ENCODE data around the gene ZNF695. TPM values are rescaled to one million over a fixed set of nuclear protein-coding genes. Genes with fewer than 3 reads are reported as not detected.
"Not testable (repeated sequence)": the region's sequence is repeated elsewhere in the genome, so short reads cannot be mapped to it uniquely, and the experiment has no call there.

The ZNF695 gene
- total RNA-seq, 6 donors from 2014 or later = 0.10 to 0.46 (median 0.26) TPM; not detected in 3

GRCh38 chr1:247008406-247008799 is 546 bp upstream of the ZNF695 start:
- Histone ChIP-seq H3K27me3 (peaks cover 0 to 2% (median 0%) of the 10 kb centered on the region in 4 donors), H3K4me1 (peaks cover 0 to 13% (median 4%) of the 10 kb centered on the region in 4 donors), H3K4me3 (peak overlapping the region in 2 of 4 donors; percentile 49 to 59), H3K9me3 (peaks cover 0 to 19% (median 7%) of the 10 kb centered on the region in 4 donors), H3K27ac (no peak overlapping the region), H3K36me3 (no peaks in the 10 kb centered on the region)
- ATAC-seq (ENCODE audit: low FRiP score in 2 of 2) (no peak), DNase-seq (no peak)
- WGBS, 2 donors = 80 to 85% methylated on average over 13 of the region's 13 CpGs
- TF ChIP-seq EP300 (IDR thresholded peaks at IDR 0.05) = no peak
- TF ChIP-seq CTCF (IDR thresholded peaks at IDR 0.05) = no peak
- no peak for TF ChIP-seq POLR2AphosphoS5 (IDR thresholded peaks at IDR 0.05)
- no peak for TF ChIP-seq POLR2A (IDR thresholded peaks at IDR 0.05)

GRCh38 chr1:247004081-247004480 is 3.8 kb downstream of the ZNF695 start:
- not testable (repeated sequence) for ATAC-seq (ENCODE audit: low FRiP score in 2 of 2); DNase-seq; H3K4me3 ChIP-seq; H3K27ac ChIP-seq; H3K36me3 ChIP-seq; H3K27me3 ChIP-seq
- WGBS, 2 donors = 96% methylated on average over 6 of the region's 6 CpGs
- peaks cover 0 to 19% (median 11%) of the 10 kb centered on the region in 4 donors for H3K9me3 ChIP-seq
- H3K4me1 ChIP-seq = peaks cover 0 to 13% (median 4%) of the 10 kb centered on the region in 4 donors

- Histone ChIP-seq H3K4me3 (no peak overlapping the region), H3K36me3 (no peaks in the 10 kb centered on the region), H3K4me1 (no peaks in the 10 kb centered on the region), H3K9me3 (peaks cover 41 to 95% (median 81%) of the 10 kb centered on the region in 4 donors), H3K27me3 (no peaks in the 10 kb centered on the region), H3K27ac (no peak overlapping the region)
- TF ChIP-seq POLR2AphosphoS5 (IDR thresholded peaks at IDR 0.05) (no peak), EP300 (IDR thresholded peaks at IDR 0.05) (no peak), CTCF (IDR thresholded peaks at IDR 0.05) (no peak), POLR2A (IDR thresholded peaks at IDR 0.05) (no peak)
- WGBS, 2 donors = 92 to 97% methylated on average over 2 of the region's 2 CpGs
- DNase-seq (no peak), ATAC-seq (ENCODE audit: low FRiP score in 2 of 2) (no peak)
Measured at GRCh38 chr1:246989901-246990300, 18.0 kb downstream of the ZNF695 start.

- no peaks in the 10 kb centered on the region for H3K4me1 ChIP-seq
- TF ChIP-seq POLR2A (IDR thresholded peaks at IDR 0.05) (no peak), CTCF (IDR thresholded peaks at IDR 0.05) (no peak), POLR2AphosphoS5 (IDR thresholded peaks at IDR 0.05) (no peak), EP300 (IDR thresholded peaks at IDR 0.05) (no peak)
- no peak overlapping the region for H3K27ac ChIP-seq
- H3K36me3 ChIP-seq = no peaks in the 10 kb centered on the region
- ATAC-seq (ENCODE audit: low FRiP score in 2 of 2) = no peak
- peaks cover 52 to 96% (median 86%) of the 10 kb centered on the region in 4 donors for H3K9me3 ChIP-seq
- H3K27me3 ChIP-seq = no peaks in the 10 kb centered on the region
- 78 to 97% methylated on average over 4 of the region's 4 CpGs for WGBS, 2 donors
- H3K4me3 ChIP-seq = no peak overlapping the region
- DNase-seq = no peak
Measured at GRCh38 chr1:246988316-246988715, 19.5 kb downstream of the ZNF695 start.

- H3K4me3 ChIP-seq = no peak overlapping the region
- no peaks in the 10 kb centered on the region for H3K4me1 ChIP-seq
- peaks cover 61 to 95% (median 88%) of the 10 kb centered on the region in 4 donors for H3K9me3 ChIP-seq
- 100% methylated on average over 1 of the region's 1 CpG for WGBS, 2 donors
- H3K27ac ChIP-seq = no peak overlapping the region
- no peak for DNase-seq
- ATAC-seq (ENCODE audit: low FRiP score in 2 of 2) = no peak
- no peak for TF ChIP-seq POLR2A (IDR thresholded peaks at IDR 0.05)
- TF ChIP-seq POLR2AphosphoS5 (IDR thresholded peaks at IDR 0.05) = no peak
- TF ChIP-seq EP300 (IDR thresholded peaks at IDR 0.05) = no peak
- TF ChIP-seq CTCF (IDR thresholded peaks at IDR 0.05) = no peak
- no peaks in the 10 kb centered on the region for H3K36me3 ChIP-seq
- H3K27me3 ChIP-seq = no peaks in the 10 kb centered on the region
Measured at GRCh38 chr1:246987083-246987690, 20.7 kb downstream of the ZNF695 start.
